M059J (cell line): ENCODE data around the gene HSF2BP. TPM values are rescaled to one million over a fixed set of nuclear protein-coding genes. Genes with fewer than 3 reads are reported as not detected.

Experiments
- DNase-seq: peaks from one replicate; pipeline ENCODE4 v3.0.0-alpha.2; 2012; ENCODE audit warnings: low read depth
- total RNA-seq: library from RNA; depleted of rRNA; stranded (reverse); fragments of >200 nt; shearing (Covaris generic); gene quantifications from 2 replicates; pipeline ENCODE4 v1.2.3, GENCODE V29; 2014

Gene HSF2BP
- total RNA-seq, 1 experiment from 2014 or later: 2.0 TPM

- DNase-seq: peak; percentile 62
Measured at GRCh38 chr21:43651926-43652325, 7.4 kb downstream of the HSF2BP start.

- no peak for DNase-seq
Measured at GRCh38 chr21:43648171-43648570, 11.1 kb downstream of the HSF2BP start.

- DNase-seq: peak; percentile 89
Measured at GRCh38 chr21:43646550-43647260, 12.6 kb downstream of the HSF2BP start.

- DNase-seq: no peak
Measured at GRCh38 chr21:43645976-43646375, 13.3 kb downstream of the HSF2BP start.

GRCh38 chr21:43645136-43645891, 14.0 kb downstream of the HSF2BP start:
- DNase-seq: peak; percentile 87

- DNase-seq: peak; percentile 75
Measured at GRCh38 chr21:43644609-43645008, 14.7 kb downstream of the HSF2BP start.

- no peak for DNase-seq
Measured at GRCh38 chr21:43644071-43644470, 15.2 kb downstream of the HSF2BP start.

GRCh38 chr21:43643193-43643592, 16.1 kb downstream of the HSF2BP start:
- no peak for DNase-seq

- no peak for DNase-seq
Measured at GRCh38 chr21:43640400-43640799, 18.9 kb downstream of the HSF2BP start.

GRCh38 chr21:43639470-43640353, 19.6 kb downstream of the HSF2BP start:
- no peak for DNase-seq

- DNase-seq: no peak
Measured at GRCh38 chr21:43637530-43638158, 21.6 kb downstream of the HSF2BP start.

GRCh38 chr21:43635436-43635835, 23.9 kb downstream of the HSF2BP start:
- DNase-seq: no peak

- DNase-seq: peak; percentile 59
Measured at GRCh38 chr21:43634618-43635017, 24.7 kb downstream of the HSF2BP start.

- no peak for DNase-seq
Measured at GRCh38 chr21:43632373-43632905, 26.8 kb downstream of the HSF2BP start.

- no peak for DNase-seq
Measured at GRCh38 chr21:43631411-43632107, 27.7 kb downstream of the HSF2BP start.

- DNase-seq: no peak
Measured at GRCh38 chr21:43627527-43627926, 31.8 kb downstream of the HSF2BP start.

- DNase-seq: no peak
Measured at GRCh38 chr21:43626390-43626789, 32.9 kb downstream of the HSF2BP start.

- DNase-seq: no peak
Measured at GRCh38 chr21:43624339-43624738, 34.9 kb downstream of the HSF2BP start.

GRCh38 chr21:43623588-43623987, 35.7 kb downstream of the HSF2BP start:
- DNase-seq: no peak

- DNase-seq: no peak
Measured at GRCh38 chr21:43622796-43623195, 36.5 kb downstream of the HSF2BP start.

GRCh38 chr21:43619856-43620255, 39.4 kb downstream of the HSF2BP start:
- no peak for DNase-seq
